Activated CD4-positive, alpha-beta T cell treated with anti-CD3 and anti-CD28 coated beads for 4 hours (primary cell): ENCODE data around the gene MAGEB3.
"Not testable (repeated sequence)": the region's sequence is repeated elsewhere in the genome, so short reads cannot be mapped to it uniquely, and the experiment has no call there.

ENCODE experiments used
- DNase-seq, 2 donors: peaks; one replicate each; pipeline ENCODE4 v3.0.0-alpha.2; 2020

Gene MAGEB3, protein sequence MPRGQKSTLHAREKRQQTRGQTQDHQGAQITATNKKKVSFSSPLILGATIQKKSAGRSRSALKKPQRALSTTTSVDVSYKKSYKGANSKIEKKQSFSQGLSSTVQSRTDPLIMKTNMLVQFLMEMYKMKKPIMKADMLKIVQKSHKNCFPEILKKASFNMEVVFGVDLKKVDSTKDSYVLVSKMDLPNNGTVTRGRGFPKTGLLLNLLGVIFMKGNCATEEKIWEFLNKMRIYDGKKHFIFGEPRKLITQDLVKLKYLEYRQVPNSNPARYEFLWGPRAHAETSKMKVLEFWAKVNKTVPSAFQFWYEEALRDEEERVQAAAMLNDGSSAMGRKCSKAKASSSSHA

DNA sequence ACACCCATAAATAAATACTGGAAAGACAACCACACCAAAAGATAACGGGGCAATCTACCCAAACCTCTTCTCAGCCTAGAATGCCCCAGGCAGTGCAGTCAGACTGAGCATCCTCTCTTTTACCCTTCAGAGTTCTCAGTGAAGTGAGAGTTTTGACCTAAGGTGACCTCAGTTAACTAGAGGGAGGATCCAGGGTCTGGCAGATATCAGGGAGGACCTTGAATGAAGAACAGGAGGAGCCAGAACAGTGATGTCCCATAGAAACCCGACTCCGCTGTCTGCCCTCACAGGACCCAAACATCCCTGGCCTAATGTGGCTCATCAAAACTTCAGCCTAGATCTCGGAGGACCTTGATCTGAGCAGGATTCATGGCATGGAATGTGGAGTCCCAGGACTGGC lies at the start of gene MAGEB3:
TSS of gene MAGEB3 (plus strand) at position 263 of the 400 bp plus-strand sequence. CDS start 5,268 bp downstream, outside the sequence.
- DNase-seq, result no peak

DNA sequence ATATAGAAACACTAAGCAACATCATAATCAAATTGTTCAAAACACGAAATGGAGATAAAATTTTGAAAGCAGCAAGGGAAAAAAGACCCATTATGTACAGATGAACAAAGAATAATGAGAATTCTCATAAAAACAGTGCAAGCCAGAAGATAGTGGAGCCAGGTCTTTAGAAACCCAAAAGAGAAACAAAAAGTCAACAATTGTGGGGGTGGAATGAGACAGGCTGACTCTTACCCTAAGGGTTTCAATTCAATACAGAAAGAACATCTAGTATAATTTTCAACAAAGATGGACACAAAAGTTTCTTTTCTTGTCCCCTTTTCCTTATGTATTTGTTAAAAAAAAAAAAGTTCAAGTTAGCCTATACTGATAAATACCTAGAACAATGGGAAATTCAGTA lies 49.1 kb upstream of the MAGEB3 start:
- no peak for DNase-seq

DNA sequence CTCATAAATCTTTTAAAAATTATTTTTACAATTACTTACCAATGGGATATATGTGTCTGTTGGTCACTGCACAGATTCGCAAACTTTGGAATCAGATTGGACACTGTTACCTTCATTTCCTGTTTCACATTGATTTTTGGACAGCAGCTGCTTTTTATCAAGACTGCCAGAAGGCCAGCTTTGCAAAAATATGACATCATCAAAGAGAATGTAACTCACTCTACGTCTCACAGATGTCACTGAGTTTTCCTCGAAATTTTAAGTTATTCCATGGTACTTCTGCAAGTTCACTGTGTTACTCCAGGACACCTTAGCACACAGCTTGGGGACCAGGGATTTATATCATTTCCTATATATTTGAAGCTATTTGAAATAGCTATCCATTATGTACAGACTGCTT lies 46.9 kb upstream of the MAGEB3 start:
- no peak for DNase-seq

DNA sequence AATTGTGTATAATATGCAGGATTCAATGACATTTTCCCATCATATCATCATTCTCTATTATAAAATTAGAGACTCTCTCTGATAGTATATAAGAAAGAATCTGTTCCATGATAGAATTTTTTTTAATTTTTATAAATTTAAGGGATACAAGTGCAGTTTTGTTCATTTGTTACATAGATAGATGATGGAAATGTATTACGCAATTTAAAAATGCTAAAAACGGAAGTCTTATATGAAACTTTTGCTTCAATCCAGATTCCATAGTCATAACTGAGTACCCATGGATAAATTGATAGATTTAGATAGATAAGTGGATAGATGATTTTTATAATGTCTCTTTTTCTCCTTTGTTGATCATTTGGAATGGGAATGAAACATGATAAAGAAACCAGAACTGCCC lies 40.0 kb upstream of the MAGEB3 start:
- DNase-seq, result no peak

DNA sequence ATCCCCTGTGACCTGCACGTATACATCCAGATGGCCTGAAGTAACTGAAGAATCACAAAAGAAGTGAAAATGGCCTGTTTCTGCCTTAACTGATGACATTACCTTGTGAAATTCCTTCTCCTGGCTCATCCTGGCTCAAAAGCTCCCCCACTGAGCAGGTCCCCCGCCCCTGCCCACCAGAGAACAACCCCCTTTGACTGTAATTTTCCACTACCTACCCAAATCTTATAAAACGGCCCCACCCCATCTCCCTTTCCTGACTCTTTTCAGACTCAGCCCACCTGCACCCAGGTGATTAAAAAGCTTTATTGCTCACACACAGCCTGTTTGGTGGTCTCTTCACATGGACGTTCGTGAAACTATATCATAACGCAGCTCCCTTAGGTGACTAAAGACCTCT lies 36.5 kb upstream of the MAGEB3 start:
- DNase-seq, result not testable (repeated sequence)

DNA sequence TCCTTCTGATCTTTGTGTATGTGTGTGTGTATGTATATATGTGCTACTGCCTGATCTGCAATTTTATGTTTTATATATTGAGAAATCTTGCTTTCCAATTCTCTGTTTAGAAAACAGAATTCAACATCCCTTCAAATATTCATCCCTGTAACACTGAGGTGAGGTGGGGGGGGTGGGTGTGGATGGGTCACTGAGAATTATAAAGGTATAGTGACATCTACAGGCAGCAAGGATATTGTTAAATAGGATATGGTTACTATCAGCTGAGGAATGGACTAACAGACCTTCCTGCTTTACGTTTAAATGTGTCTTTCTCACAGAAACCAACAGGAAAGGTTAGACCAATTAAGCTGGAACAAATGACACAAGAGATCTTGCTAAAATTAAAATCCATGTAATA lies 34.1 kb upstream of the MAGEB3 start:
- DNase-seq, result no peak

DNA sequence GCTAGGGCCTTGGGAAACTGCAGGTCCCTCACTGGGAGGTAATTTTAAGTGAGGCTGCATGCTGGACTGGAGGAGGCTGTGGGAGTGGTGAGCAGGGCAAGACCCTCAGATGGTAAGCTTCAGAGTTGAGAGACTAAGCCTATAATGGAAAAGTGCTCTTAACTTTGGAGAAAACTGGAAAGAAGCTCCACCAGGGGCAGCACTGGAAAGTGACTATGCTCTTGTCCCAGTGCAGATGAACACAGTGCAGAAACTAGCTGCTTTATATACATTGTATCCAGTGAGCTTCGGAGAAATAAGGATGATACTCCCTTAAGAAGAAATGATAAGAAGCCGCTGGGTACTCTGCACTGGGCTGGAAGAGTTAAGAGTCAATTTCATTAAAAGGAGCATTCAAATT lies 18.3 kb upstream of the MAGEB3 start:
- no peak for DNase-seq

DNA sequence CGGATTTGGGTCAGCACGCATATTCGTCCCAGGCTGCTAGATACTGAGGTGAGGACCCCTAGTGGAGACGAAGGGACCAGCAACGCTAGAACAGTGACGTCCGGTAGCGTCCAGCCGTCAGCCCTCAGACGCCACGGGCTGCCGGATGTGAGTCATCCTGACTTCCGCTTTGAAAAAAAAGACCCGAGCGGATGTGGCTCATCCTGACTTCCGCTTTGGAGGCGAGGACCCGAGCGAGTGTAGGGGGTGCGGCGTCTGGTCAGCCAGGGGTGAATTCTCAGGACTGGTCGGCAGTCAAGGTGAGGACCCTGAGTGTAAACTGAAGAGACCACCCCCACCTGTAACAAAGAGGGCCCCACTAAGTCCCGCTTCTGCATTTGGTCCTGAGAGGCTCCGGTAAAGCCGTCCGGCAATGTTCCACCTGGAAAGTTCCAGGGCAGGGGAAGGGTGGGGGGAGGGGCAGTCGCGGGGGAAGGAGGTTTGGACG lies 15.1 kb upstream of the MAGEB3 start, which contains the start of gene MAGEB2:
TSS of gene MAGEB2 (plus strand) at position 207 of the 487 bp plus-strand sequence. CDS start 3,018 bp downstream, outside the sequence.
- DNase-seq, result no peak

DNA sequence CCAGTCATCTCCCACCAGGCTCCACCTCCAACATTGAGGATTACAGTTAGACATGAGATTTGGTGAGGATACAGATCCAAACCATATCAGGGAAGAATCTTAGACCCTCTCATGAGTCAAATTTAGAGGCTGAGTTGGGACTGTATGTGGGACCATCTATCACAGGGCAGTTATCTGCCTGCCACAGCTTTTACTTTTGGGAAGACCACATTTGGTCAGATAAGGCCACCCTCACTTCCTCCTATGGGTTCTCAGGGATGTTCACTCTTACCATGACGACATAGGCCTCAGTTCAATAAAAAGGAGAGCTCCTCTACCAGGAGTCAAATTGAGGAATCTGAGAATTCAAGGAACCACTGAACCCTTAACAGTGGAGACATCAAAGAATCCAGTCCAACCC lies 13.0 kb upstream of the MAGEB3 start:
- no peak for DNase-seq

DNA sequence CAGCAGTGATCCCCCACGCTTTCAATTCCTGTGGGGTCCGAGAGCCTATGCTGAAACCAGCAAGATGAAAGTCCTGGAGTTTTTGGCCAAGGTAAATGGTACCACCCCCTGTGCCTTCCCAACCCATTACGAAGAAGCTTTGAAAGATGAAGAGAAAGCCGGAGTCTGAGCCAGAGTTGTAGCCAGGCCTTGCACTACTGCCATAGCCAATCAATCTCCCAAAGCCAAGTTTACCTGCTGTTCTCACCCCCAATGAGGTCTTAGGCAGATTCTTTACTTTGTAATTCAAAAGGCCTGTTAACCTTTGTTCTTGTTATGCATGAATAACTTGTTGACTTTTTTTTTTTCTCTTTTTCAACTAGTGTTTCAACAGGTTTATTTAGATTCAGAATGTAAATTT lies 11.1 kb upstream of the MAGEB3 start:
- no peak for DNase-seq

DNA sequence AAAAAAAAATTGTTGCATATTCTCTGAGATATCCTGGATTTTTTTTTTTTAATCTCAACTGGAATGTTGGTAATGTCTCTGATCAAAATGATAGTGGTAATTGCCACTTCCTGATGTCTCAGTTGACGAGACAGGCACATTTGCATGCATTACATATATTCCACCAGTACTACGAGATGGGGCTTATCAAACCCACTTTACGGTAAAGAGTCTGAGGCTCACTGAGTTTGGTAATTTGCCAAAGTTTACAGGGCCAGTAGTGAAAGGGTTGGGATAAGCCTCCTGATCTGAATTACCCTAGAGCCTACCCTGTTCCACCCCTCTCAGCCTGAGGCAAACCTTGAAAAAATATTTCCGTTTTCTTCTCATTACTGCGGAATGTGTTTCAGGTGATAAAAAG lies 9.8 kb upstream of the MAGEB3 start:
- DNase-seq, result no peak

DNA sequence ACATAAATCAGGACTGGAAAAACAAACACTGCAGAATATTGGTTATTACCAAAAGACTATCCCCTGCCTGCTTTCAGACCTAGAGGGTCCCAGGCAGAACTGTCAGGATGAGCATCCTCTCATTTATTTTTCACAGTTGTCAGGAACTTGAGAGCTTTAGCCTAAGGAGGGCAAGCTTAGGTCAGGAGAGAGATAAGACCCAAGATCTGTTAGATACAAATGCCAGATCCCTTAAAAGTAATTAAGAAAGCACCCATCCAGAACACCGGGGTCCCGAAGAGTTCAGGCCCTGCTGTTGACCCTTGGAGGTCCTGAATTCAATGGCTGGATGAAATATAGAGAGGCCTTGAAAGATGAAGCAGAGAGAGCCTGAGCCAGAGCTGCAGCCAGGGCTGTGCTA lies 5.9 kb upstream of the MAGEB3 start:
- no peak for DNase-seq

DNA sequence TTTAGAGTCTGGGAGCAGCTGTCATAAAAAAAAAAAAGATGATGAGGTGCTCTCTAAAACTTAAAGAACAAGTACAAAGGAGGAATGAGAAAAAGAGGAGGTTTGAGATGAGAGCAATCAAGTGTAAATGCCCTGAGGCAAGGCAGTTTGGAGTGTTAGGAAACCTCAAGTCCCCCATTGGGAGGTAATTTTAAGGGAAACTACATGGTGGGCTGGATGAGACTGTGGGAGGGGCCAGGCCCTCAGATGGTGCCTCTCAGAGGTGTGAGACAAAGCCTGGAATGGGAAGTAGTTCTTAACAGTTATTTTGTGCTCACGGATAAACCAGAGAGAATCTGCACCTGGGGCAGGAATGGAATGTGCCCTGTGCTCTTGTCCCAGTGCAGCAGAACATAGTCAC lies 1.9 kb upstream of the MAGEB3 start:
- DNase-seq, result no peak

DNA sequence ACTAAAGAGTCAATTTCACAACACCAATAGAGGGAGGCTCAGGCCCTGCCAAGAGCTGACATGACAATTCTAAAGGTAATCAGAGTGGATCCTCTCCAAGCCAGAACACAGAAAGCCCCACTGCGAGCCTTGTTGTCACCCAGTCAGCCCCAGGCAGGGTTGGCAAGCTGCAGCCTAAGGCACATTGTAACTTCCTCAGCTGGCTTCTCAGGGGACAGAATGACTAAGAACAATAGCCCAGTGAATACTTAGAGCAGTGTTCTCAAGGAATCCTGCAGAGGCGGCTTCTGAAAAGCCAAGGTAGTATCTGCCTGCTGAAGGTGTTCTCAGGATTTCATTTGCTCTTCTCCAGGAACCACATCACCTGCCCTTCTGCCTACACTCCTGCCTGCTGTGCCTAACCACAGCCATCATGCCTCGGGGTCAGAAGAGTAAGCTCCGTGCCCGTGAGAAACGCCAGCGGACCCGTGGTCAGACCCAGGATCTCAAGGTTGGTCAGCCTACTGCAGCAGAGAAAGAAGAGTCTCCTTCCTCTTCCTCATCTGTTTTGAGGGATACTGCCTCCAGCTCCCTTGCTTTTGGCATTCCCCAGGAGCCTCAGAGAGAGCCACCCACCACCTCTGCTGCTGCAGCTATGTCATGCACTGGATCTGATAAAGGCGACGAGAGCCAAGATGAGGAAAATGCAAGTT lies 11.4 kb downstream of the MAGEB3 start, which contains the start of gene MAGEB4:
TSS of gene MAGEB4 (plus strand) at position 277 of the 692 bp plus-strand sequence. CDS start at position 413, 136 bp downstream.
- no peak for DNase-seq

DNA sequence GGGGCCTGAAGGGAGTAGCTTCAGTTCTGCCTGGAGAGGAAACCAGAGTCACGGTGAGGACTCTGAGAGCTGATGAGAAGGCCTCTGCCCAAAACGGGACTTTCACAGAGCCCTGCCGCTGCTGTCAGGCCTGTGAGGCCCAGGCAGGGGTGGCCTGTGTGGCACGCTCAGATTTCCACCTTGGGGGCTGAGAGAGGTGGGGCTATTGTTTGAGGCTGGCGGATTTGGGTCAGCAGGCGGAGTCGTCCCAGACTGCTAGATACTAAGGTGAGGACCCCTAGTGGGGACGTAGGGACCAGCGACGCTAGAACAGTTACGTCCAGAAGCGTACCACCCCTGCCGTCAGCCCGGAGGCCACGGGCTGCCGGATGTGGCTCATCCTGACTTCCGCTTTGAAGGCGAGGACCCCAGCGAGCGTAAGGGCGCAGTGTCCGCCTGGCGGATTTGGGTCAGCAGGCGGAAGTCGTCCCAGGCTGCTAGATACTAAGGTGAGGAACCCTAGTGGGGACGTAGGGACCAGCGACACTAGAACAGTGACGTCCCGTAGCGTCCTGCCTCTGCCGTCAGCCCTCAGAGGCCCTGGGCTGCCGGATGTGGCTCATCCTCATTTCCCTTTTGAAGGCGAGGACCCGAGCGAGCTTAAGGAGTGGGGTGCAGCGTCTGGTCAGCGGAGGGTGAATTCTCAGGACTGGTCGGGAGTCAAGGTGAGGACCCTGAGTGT lies 16.5 kb downstream of the MAGEB3 start, which contains the start of gene MAGEB1:
TSS of gene MAGEB1 (plus strand) at position 378 of the 721 bp plus-strand sequence. CDS start 3,348 bp downstream, outside the sequence.
- DNase-seq, result no peak

DNA sequence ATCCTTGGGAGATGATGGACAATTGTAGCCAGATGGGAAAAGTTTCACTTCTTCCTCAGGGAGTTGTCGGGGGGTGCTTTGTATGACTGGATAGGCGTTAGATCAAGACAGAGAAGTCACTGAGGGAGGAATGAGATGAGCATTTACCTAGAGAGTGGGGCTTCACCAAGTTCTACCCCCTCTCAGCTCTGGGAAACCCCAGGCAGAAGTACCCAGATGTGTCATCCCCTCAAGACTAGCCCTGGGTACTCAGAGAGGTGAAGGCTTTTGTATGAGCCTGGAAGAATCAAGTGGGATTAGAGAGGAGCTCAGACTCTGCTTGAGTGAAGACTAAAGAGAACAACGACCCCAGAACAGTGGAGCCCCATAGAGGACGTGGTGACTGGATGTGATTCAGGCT lies 18.4 kb downstream of the MAGEB3 start:
- DNase-seq, result no peak

DNA sequence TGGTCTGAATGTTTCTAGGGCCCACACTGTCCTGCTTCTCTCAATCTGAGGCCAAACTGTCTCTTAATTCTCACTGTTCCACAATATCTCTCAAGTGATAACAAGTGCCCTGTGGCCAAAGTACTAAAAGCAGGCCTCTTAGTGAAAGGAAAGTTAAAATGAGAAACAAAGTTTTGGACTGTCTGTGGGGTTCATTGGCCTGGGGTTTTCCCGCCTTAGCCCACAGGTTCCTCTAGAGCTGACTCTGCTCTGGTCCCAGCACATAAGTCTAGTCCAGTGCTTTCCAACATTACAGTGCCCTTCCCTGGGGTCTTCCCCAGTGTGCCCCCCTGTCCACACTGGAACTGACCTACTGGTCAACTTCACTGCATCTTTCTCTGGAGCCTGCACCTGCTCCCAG lies 22.8 kb downstream of the MAGEB3 start:
- DNase-seq, result no peak

DNA sequence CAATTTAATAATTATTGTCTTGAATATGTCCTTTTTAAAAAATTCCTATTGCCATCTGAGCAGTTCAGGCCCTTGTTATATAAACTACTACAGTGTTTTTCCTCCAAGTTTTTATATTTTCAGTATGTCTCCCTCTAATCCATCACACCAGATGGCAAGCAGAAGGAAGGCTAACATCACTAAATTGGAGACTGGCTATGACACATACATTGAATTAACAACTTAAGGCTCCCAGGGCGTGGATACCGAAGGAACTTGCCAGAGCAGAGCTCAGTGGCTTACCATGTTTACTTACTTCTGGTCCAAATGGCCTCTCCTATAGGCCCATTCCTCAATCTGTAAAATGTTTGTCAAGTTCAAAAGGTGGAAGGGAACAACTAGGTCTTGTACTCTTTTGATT lies 29.5 kb downstream of the MAGEB3 start:
- no peak for DNase-seq

DNA sequence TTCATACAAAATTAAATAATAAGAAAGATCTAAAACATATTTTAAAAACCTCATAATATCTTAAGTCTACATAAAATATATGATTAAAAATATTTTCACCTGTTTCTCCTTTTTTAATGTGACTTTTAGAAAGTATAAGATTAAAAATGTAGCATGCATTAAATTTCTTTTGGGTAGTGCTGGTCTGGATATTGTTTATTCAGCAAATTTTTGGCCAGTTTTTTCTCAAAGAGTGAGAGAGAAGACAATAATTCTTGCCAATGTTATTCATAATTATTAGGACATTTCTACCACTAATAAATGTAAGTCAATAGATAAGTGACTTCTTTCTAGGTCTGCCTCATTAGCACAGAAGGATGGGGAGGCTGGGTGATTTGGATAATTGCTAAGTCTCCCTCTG lies 30.6 kb downstream of the MAGEB3 start:
- DNase-seq, result no peak

DNA sequence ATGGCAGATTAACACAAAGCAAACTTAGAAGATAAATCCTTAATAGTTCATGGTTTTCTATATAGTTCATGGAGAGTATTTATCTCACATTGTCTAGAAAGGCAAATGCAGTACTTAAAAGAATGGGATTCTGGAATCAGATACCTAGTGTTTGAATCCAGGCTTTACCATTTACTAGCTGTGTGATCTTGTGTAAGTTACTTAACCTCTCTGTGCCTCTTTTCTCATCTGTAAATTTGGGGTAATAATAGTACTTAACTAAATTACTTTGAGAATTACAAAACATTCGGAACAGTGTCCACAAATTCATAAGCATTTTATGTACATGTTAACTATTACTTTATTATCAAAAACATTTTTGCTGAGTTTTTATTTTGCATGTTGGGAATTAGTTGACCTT lies 32.3 kb downstream of the MAGEB3 start:
- DNase-seq, result no peak

DNA sequence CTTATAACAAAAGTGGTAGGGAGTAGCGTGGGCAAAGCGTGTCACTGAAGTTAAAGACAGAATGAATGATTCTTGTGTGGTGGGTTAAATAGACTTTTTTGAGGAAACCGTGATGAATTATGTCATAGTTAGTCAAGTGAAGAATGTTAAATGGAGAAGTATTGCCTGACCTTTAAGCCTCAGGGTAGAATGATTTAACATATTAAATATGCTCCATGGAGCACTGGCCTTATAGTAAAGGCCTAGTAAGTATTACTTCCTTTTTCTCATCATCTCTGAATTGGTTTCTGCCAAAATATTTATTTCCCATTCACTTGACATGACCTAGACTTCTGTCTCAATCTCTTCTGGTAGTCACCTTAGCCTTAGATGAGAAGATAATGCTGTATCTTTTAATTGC lies 40.2 kb downstream of the MAGEB3 start:
- no peak for DNase-seq

DNA sequence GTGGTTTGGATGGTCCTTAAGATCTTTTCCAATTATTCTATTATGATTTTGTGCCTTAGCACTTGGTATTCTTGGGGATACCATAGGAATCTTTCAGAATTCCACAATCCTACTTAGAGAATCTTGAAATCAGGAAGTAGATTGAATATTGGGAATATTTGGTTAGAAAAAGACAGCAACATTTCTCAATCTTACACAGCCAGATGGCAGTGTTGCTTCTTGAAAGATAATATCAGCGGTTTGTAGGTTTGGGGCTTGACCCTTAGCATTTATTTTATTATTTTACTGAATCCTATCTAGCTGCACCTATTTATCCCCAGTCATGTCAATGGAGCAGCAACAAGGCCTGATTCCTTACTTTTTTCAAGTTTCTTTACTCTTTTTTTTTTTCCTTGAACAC lies 45.0 kb downstream of the MAGEB3 start:
- no peak for DNase-seq

DNA sequence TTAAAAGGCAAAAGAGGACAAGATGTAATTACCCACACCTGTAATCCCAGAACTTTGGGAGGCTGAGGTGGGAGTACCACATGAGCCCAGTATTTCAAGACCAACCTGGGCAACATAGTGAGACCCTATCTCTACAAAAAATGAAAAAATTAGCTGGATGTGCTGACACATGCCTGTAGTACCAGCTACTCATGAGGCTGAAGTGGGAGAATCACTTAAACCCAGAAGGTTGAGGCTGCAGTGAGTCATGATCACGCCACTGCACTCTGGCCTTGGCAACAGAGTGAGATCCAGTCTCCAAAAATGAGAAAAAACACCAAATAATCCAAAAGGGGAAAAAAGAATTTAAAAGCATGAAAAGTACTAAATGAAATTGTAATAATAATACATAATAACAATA lies 47.9 kb downstream of the MAGEB3 start:
- DNase-seq, result no peak
